CD14-positive monocyte (primary cell): ENCODE data around the gene TTLL4. TPM values are rescaled to one million over a fixed set of nuclear protein-coding genes. Genes with fewer than 3 reads are reported as not detected.

ENCODE experiments used
- DNase-seq, 3 donors: peaks; one replicate each; pipeline ENCODE4 v3.0.0-alpha.2; 2011 to 2022
- H2AFZ ChIP-seq: 2 replicates; pipeline ENCODE4 v1.6.0; 2012; ENCODE audit warnings: mild to moderate bottlenecking, low read depth, low read length, inconsistent platforms; ENCODE audit not compliant: insufficient read depth, poor library complexity, severe bottlenecking
- H3K27ac ChIP-seq, 2 donors: 1 replicate in 1 of 2; 2 replicates in 1 of 2; pipeline ENCODE4 v1.5.1; 2012 to 2013; ENCODE audit warnings: low read length in 2 of 2, control low read depth in 1 of 2, inconsistent platforms in 1 of 2, low read depth in 1 of 2, mild to moderate bottlenecking in 1 of 2
- H3K27me3 ChIP-seq, 2 donors: one replicate each; pipeline versions ENCODE4 v1.6.0 to v1.6.1; 2011 to 2013; ENCODE audit warnings: low read length in 2 of 2; ENCODE audit not compliant: control insufficient read depth in 2 of 2, insufficient read depth in 2 of 2
- H3K36me3 ChIP-seq, 2 donors: replicated peaks in 1 of 2; 1 replicate in 1 of 2; 2 replicates in 1 of 2; pipeline versions ENCODE4 v1.5.1 to v1.6.1; 2012 to 2013; ENCODE audit warnings: low read length in 2 of 2, control low read depth in 1 of 2, inconsistent platforms in 1 of 2, mild to moderate bottlenecking in 1 of 2; ENCODE audit not compliant: insufficient read depth in 2 of 2, control insufficient read depth in 1 of 2
- H3K4me1 ChIP-seq, 2 donors: 1 replicate in 1 of 2; 2 replicates in 1 of 2; pipeline versions ENCODE4 v1.5.1 to v1.6.1; 2012 to 2013; ENCODE audit warnings: low read length in 2 of 2, control low read depth in 1 of 2, inconsistent platforms in 1 of 2, mild to moderate bottlenecking in 1 of 2, moderate library complexity in 1 of 2; ENCODE audit not compliant: insufficient read depth in 2 of 2, control insufficient read depth in 1 of 2
- H3K4me2 ChIP-seq: replicated peaks from 2 replicates; pipeline ENCODE3; 2012; ENCODE audit warnings: low read length, moderate library complexity, mild to moderate bottlenecking; ENCODE audit not compliant: poor library complexity, severe bottlenecking; ENCODE audit errors: extremely low read depth
- H3K4me3 ChIP-seq, 3 experiments: fragments of 200-600 bp in 1 of 3; sonication (generic) in 1 of 3; replicated peaks in 1 of 3; 1 replicate in 2 of 3; 2 replicates in 1 of 3; pipeline ENCODE4 v1.5.1; 2011 to 2013; ENCODE audit warnings: low read length in 3 of 3, mild to moderate bottlenecking in 3 of 3, control low read depth in 2 of 3, low read depth in 2 of 3, inconsistent platforms in 1 of 3, moderate library complexity in 1 of 3
- H3K79me2 ChIP-seq: 2 replicates; pipeline ENCODE4 v1.6.0; 2012; ENCODE audit warnings: mild to moderate bottlenecking, control low read depth, inconsistent platforms, low read length, moderate library complexity; ENCODE audit not compliant: insufficient read depth
- H3K9ac ChIP-seq: 2 replicates; pipeline ENCODE4 v1.6.0; 2017; ENCODE audit warnings: low read length, mild to moderate bottlenecking; ENCODE audit not compliant: insufficient read depth, poor library complexity, severe bottlenecking
- H3K9me3 ChIP-seq, 2 donors: replicated peaks in 1 of 2; 1 replicate in 1 of 2; 2 replicates in 1 of 2; pipeline versions ENCODE4 v1.5.1 to v1.6.1; 2012 to 2013; ENCODE audit warnings: low read length in 2 of 2, control low read depth in 1 of 2; ENCODE audit not compliant: control insufficient read depth in 1 of 2, insufficient read depth in 1 of 2
- H4K20me1 ChIP-seq: 2 replicates; pipeline ENCODE4 v1.6.0; 2012; ENCODE audit warnings: mild to moderate bottlenecking, low read length, control low read depth, moderate library complexity; ENCODE audit not compliant: insufficient read depth
- H3K27ac Mint-ChIP-seq, 7 donors: one replicate each; pipeline ENCODE4 v1.8.0; 2020; ENCODE audit warnings: mild to moderate bottlenecking in 7 of 7, mixed read lengths in 7 of 7, moderate library complexity in 6 of 7, inconsistent platforms in 2 of 7
- H3K27me3 Mint-ChIP-seq, 3 donors: one replicate each; pipeline ENCODE4 v1.8.0; 2021 to 2022; ENCODE audit warnings: low read depth in 3 of 3, mild to moderate bottlenecking in 3 of 3, mixed read lengths in 3 of 3, moderate library complexity in 3 of 3, inconsistent platforms in 1 of 3
- H3K36me3 Mint-ChIP-seq, 2 donors: one replicate each; pipeline ENCODE4 v1.8.0; 2020; ENCODE audit warnings: mixed read lengths in 2 of 2, inconsistent platforms in 1 of 2, mild to moderate bottlenecking in 1 of 2
- H3K4me1 Mint-ChIP-seq: one replicate; pipeline ENCODE4 v1.8.0; 2020; ENCODE audit warnings: mild to moderate bottlenecking, mixed read lengths
- H3K4me3 Mint-ChIP-seq, 2 donors: one replicate each; pipeline ENCODE4 v1.8.0; 2020; ENCODE audit warnings: mild to moderate bottlenecking in 2 of 2, mixed read lengths in 2 of 2, moderate library complexity in 1 of 2
- H3K9me3 Mint-ChIP-seq, 7 donors: one replicate each; pipeline ENCODE4 v1.8.0; 2020 to 2022; ENCODE audit warnings: mixed read lengths in 7 of 7, mild to moderate bottlenecking in 6 of 7, moderate library complexity in 6 of 7, inconsistent platforms in 2 of 7
- CTCF ChIP-seq: fragments of 200-600 bp; IDR thresholded peaks from one replicate; pipeline ENCODE4 v1.8.0; 2022; ENCODE audit warnings: antibody characterized with exemption, mild to moderate bottlenecking
- WGBS: methylation state at CpG from one replicate; pipeline ENCODE4 v1.1.5; 2013; ENCODE audit warnings: missing lambda C conversion rate; ENCODE audit not compliant: insufficient coverage; 5-methylcytosine and 5-hydroxymethylcytosine counted together
- intact Hi-C, 2 donors: fragments of 100-400 bp; cut with micrococcal nuclease; formaldehyde crosslinking; loops; one replicate each; pipeline versions ENCODE4 v1.15.0 to v1.15.1; 2023
- polyA plus RNA-seq, 3 donors: library from polyadenylated mRNA; depleted of rRNA in 1 of 3; unstranded in 2 of 3; stranded (reverse) in 1 of 3; fragments of 300-500 nt in 2 of 3; fragments of >200 nt in 1 of 3; fragmentation: Illumina TruSeq in 2 of 3; gene quantifications; 1 replicate in 2 of 3; 2 replicates in 1 of 3; pipeline ENCODE4 v1.2.3, GENCODE V29; 2012 to 2021

The TTLL4 gene
- polyA plus RNA-seq, 3 donors = 13.5 to 90.2 (median 16.3) TPM

- Histone ChIP-seq H4K20me1 (no peaks in the 10 kb centered on the region), H3K36me3 (peaks cover 46 to 49% of the 10 kb centered on the region in 2 donors)
These were observed 35.2 kb downstream of the TTLL4 start for GRCh38 chr2:218745559-218746469.

More at GRCh38 chr2:218745559-218746469, 35.2 kb downstream of the TTLL4 start:
- intact Hi-C loops = loop anchor here in 1 of 2 donors (5.0 kb wide), 2 partner anchors 36 to 76 kb away; partner anchors contain the start of gene CYP27A1
- Mint-ChIP-seq H3K27ac (peak overlapping the region; percentile 96 to 100 (median 100)), H3K9me3 (peaks cover 0 to 5% (median 1%) of the 10 kb centered on the region in 7 donors), H3K4me3 (peak overlapping the region in 1 of 2 donors; percentile 69), H3K27me3 (peaks cover 0 to 3% (median 2%) of the 10 kb centered on the region in 3 donors), H3K4me1 (peaks cover 72% of the 10 kb centered on the region), H3K36me3 (peaks cover 72 to 81% of the 10 kb centered on the region in 2 donors)
- DNase-seq = no peak
- Histone ChIP-seq H3K27ac (peak overlapping the region; percentile 95 to 98), H3K4me3 (peak overlapping the region in 1 of 3 experiments; percentile 29), H3K4me1 (peaks cover 72 to 80% of the 10 kb centered on the region in 2 donors), H3K79me2 (peaks cover 12% of the 10 kb centered on the region), H3K4me2 (peak overlapping the region; percentile 39), H2AFZ (no peak overlapping the region), H3K27me3 (no peaks in the 10 kb centered on the region), H3K9ac (peak overlapping the region; percentile 67), H3K9me3 (no peaks in the 10 kb centered on the region)
- no peak for TF ChIP-seq CTCF
- 85% methylated on average over 5 of the region's 10 CpGs for WGBS
